Prostate gland (tissue), 2 donors: Measurements from ENCODE around the gene LGALS8.

ENCODE experiments used
- CTCF ChIP-seq, 4 experiments: fragments of 200-600 bp in 2 of 4; fragments of 450-650 bp in 2 of 4; sonication (generic) in 2 of 4; IDR thresholded peaks; 1 replicate in 3 of 4; 2 replicates in 1 of 4; pipeline ENCODE4 v1.5.1; 2016 to 2019; ENCODE audit warnings: antibody characterized with exemption in 4 of 4, mild to moderate bottlenecking in 2 of 4, moderate library complexity in 2 of 4
- POLR2A ChIP-seq: fragments of 450-650 bp; IDR thresholded peaks from one replicate; pipeline ENCODE4 v1.6.1; 2016; ENCODE audit warnings: antibody characterized with exemption, mild to moderate bottlenecking
- POLR2AphosphoS5 ChIP-seq: sonication (generic); formaldehyde crosslinking; IDR thresholded peaks from one replicate; pipeline ENCODE4 v1.6.1; 2017; ENCODE audit warnings: antibody characterized with exemption

DNA sequence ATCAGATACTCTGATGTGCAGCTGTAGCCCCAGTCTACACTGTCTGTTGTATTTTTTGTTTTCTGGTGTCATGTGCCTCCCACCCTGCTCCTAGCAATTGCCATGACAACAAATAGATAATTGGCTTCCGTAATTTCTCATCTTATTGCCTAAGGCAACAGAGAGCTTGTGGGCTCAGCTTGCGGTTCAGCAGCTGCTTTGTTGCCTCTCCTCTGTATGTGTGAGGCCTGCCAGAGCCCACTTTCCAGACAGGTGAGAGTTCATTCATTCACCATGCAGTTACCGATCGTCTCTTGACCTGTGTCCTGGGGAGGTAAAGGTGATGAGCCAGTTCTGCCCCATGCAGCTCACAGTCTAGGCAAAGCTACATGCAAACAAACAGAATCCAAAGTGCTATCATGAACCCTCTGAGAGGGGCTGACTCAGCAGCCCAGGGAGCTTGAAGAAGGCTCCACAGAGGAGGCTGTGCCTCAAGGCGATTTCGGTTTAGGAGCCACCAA is 11.9 kb downstream of the LGALS8 start:
- TF ChIP-seq POLR2A (no peak), CTCF (IDR thresholded peaks at IDR 0.05) (no peak), POLR2AphosphoS5 (no peak)
